ENCODE data around the gene RNU6-9. TPM values are rescaled to one million over a fixed set of nuclear protein-coding genes. Genes with fewer than 3 reads are reported as not detected.

The RNU6-9 gene
- total RNA-seq, result not detected

DNA sequence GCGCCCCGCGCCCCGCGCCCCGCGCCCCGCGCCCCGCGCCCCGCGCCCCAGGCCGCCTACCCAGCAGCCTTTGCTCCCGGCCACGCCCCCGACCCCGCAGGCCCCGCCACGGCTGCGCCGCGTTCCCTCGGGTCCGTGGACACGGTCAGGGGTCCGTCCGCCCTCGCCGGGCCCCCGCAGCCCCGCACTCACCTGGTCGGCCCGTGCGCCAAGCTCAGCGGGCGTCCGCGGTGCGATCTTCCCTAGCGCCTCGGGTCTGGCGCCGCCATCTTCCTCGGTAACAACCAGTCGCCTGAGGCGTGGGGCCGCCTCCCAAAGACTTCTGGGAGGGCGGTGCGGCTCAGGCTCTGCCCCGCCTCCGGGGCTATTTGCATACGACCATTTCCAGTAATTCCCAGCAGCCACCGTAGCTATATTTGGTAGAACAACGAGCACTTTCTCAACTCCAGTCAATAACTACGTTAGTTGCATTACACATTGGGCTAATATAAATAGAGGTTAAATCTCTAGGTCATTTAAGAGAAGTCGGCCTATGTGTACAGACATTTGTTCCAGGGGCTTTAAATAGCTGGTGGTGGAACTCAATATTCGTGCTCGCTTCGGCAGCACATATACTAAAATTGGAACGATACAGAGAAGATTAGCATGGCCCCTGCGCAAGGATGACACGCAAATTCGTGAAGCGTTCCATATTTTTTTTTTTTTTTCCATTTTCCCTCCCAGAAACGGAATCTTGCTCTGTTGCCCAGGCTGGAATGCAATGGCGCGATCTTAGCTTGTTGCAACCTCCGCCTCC, at the start of gene RNU6-9, which contains the start of gene MED16:
TSS of gene RNU6-9 (plus strand) at position 591 of the 796 bp plus-strand sequence.
TSS of gene MED16 (minus strand) at position 294 of the 796 bp plus-strand sequence. CDS start 2,056 bp downstream, outside the sequence.

DNA sequence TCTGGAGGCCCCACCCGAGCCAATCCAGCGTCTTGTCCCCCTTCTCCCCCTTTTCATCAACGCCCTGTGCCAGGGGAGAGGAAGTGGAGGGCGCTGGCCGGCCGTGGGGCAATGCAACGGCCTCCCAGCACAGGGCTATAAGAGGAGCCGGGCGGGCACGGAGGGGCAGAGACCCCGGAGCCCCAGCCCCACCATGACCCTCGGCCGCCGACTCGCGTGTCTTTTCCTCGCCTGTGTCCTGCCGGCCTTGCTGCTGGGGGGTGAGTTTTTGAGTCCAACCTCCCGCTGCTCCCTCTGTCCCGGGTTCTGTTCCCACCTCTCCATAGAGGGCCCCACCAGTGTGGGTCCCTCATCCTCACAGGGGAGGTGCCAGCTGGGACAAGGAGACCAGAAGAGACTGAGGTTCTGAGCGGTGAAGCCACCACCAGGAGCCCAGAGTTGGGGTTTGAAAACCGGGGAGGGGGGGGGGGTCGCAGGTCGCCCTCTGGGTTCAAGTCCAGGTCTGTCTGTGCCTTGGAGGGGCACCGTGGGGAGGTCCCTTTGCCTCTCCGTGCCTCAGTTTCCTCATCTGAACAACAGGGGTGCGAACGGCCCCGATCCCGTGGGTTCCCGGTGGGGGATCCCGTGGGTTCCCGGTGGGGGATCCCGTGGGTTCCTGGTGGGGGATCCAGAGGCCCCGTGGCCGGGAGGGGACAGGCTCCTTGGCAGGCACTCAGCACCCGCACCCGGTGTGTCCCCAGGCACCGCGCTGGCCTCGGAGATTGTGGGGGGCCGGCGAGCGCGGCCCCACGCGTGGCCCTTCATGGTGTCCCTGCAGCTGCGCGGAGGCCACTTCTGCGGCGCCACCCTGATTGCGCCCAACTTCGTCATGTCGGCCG, 40.9 kb upstream of the RNU6-9 start, which contains the start of gene ELANE:
TSS of gene ELANE (plus strand) at position 168 of the 878 bp plus-strand sequence. CDS start at position 194, 26 bp downstream.

DNA sequence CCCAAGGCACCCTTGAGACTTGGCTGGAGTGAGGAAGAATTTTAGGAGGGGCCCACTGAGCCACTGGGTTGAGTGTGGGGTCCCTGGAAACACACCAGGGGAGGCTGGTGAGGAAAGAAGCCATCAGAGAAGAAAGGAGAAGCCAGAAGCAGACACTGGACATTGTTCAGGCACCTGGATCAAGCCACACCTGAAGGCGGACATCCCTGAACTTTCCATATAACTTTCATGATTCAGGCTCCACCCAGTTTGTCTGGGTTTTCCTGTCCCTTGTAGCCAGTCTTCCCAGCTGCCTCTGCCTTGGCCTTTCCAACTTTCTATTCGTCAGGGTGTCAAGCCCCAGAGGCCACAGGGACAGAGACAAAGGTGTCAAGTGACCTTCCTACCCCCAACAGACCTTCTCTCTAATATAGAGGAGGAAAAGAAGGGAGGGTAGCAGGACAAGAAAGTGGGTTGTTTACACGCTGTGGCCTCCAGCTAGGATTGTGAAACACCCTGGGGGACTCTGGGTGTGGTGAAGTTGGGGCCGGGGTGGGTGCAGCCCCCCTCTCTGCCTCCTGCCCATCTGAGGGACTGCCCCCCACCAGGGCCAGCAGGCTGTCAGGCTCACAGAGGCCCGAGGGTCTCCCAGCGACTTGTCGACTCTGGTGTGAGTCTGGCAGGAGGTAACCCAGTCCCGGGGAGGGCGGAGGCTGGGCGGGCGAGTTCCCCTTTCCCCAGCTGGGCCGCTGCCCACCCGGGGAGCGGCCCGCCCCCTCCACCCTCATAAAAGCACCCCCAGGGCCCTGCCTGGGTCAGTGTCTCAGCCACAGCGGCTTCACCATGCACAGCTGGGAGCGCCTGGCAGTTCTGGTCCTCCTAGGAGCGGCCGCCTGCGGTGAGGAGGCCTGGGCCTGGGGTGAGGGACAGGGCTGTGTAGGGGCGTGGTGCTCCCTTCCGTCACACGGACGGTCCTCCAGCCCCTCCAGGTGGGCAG, 34.1 kb upstream of the RNU6-9 start, which contains the start of gene CFD:
TSS of gene CFD (plus strand) at position 797 of the 976 bp plus-strand sequence. CDS start at position 823, 26 bp downstream.

DNA sequence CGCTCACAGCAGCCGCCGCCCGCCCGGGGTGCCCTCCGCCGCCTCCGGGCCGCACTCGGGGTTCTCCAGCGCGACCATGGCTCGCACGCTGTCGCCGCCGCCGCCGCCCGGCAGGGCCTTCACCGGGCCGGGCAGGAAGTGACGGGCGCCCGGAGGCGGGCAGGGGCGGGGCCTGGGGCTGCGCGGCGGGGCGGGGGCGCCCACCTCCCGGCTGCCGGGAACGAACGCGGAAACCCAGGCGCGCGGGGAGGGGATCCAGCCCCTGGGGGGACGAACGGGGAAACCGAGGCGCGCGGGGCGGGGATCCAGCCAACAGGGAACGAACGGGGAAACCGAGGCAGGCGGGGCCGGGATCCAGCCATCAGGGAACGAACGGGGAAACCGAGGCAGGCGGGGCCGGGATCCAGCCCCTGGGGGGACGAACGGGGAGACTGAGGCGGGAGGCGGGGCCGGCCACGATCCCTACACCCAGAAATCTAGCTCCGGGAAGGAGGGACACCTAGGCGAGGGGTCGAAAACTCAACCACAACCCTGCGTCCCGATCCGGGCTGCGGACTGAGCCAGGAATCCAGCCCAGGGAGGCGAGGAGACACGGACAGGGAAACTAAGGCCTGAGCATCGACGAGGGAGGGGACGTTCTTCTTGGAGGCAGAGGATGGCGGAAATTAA, 19.9 kb downstream of the RNU6-9 start, which contains the start of gene R3HDM4:
TSS of gene R3HDM4 (minus strand) at position 140 of the 669 bp plus-strand sequence. CDS start at position 78, 62 bp downstream.

DNA sequence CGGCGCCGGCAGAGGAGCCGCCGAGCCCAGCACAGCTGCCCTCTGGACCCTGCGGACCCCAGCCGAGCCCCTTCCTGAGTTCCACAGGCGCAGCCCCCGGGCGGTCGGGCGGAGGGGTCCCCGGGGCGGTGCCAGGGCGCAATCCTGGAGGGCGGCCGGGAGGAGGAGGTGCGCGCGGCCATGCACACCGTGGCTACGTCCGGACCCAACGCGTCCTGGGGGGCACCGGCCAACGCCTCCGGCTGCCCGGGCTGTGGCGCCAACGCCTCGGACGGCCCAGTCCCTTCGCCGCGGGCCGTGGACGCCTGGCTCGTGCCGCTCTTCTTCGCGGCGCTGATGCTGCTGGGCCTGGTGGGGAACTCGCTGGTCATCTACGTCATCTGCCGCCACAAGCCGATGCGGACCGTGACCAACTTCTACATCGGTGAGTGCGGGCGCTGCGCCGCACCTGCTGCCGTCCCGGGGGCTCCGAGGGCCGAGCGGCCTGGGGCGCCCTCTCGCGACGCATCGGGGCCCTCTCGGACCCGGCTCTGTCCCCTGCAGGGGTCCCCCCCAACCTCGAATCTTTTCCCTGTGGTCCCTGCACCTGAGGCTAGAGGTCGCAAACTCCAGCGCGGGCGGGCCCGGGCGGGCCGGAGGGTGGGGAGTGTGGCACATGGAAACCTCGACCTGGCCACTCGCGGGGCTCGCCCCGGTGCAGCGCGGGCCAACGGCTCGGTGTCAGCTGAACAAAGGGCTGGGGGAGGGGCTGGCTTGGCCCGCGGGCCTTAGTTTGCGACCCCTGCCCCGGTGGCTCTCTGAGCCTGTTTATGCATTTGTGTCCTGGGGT, 24.3 kb downstream of the RNU6-9 start, which contains the start of gene KISS1R:
TSS of gene KISS1R (plus strand) at position 11 of the 829 bp plus-strand sequence. CDS start at position 181, 170 bp downstream.

DNA sequence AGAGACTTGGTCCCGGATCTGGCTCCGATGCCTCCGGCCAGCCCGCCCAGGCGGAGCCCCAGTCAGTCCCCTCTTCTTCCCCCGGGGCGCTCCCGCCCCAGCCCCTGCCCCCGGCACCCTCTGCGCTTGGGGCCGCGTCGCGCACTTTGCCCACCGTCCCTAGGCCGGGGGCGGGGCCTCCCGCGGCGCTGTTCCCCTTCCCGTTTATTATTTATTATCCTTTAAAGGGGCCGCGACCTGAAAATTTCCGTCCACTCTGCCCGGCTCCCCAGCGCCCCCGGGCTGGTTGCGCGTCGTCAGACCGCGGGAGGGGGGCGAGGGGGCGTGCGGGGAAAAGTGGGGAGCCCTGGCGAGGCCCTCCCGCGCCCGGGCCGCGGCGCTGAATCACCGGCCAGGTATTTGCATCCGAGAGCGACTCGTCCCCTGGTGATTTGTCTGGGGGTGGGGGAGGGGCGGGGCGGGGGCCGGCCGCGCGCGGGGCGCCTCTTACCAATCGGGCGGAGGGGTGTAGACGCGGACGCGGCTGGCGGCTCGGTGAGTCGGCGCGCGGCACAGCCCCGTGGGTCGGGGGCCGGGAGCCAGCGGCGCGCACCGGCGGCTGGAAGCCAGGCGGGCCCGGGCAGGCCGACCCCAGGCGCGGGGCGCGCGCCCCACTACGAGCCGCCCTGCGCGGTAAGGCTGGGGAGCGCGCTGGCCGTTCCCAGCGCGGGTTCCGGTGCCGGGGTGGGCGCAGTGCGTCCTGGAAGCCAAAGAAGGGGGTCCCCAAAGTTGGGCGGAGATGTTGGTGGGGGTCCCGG, 32.4 kb downstream of the RNU6-9 start, which contains the start of gene ARID3A:
TSS of gene ARID3A (plus strand) at position 510 of the 797 bp plus-strand sequence. CDS start 3,494 bp downstream, outside the sequence.

Small RNA genes lying within 50 kb of the gene (small RNA-seq; reads per million reads assigned to genes)
- 7.0 to 71.3 reads per million in 2 donors for gene RNU6-9

Other genes with a start within 250 kb of the RNU6-9 start
- 10 to 100 TPM; 53.3 to 78.6 TPM for gene RNF126, start 230.3 kb upstream of the RNU6-9 start, total RNA-seq
- gene FSTL3, start 217.1 kb upstream of the RNU6-9 start, total RNA-seq, result 10 to 100 TPM; 18.6 to 54.0 TPM
- gene PRSS57, start 198.0 kb upstream of the RNU6-9 start, total RNA-seq, result not detected
- gene PALM, start 184.5 kb upstream of the RNU6-9 start, total RNA-seq, result 10 to 100 TPM in 1 of 2 donors, 1 to 10 TPM in 1; 6.0 to 10.3 TPM
- not detected for gene MISP, start 142.4 kb upstream of the RNU6-9 start, total RNA-seq
- gene PTBP1, start 96.0 kb upstream of the RNU6-9 start, total RNA-seq, result 100 to 1,000 TPM; 124 to 198 TPM
- under 1 TPM in 1 of 2 donors, not detected in 1; 0.33 TPM for gene PLPPR3, start 71.5 kb upstream of the RNU6-9 start, total RNA-seq
- gene AZU1, start 65.6 kb upstream of the RNU6-9 start, total RNA-seq, result not detected
- not detected for gene PRTN3, start 52.5 kb upstream of the RNU6-9 start, total RNA-seq
- not detected for gene ELANE, start 41.2 kb upstream of the RNU6-9 start, total RNA-seq
- under 1 TPM in 1 of 2 donors, not detected in 1; 1.00 TPM for gene CFD, start 33.8 kb upstream of the RNU6-9 start, total RNA-seq
- 10 to 100 TPM; 22.4 to 23.0 TPM for gene MED16, start 297 bp upstream of the RNU6-9 start, total RNA-seq
- 10 to 100 TPM; 20.6 to 23.3 TPM for gene R3HDM4, start 19.7 kb downstream of the RNU6-9 start, total RNA-seq
- gene KISS1R, start 23.8 kb downstream of the RNU6-9 start, total RNA-seq, result not detected
- 10 to 100 TPM; 11.0 to 12.0 TPM for gene ARID3A, start 32.6 kb downstream of the RNU6-9 start, total RNA-seq
- gene WDR18, start 90.9 kb downstream of the RNU6-9 start, total RNA-seq, result 10 to 100 TPM; 60.6 to 65.3 TPM
- gene GRIN3B, start 106.9 kb downstream of the RNU6-9 start, total RNA-seq, result under 1 TPM in 1 of 2 donors, not detected in 1; under 0.01 TPM
- gene TMEM259, start 127.6 kb downstream of the RNU6-9 start, total RNA-seq, result 100 to 1,000 TPM; 109 to 124 TPM
- not detected for gene RNU6-2, start 128.0 kb downstream of the RNU6-9 start, total RNA-seq
- gene CNN2, start 133.1 kb downstream of the RNU6-9 start, total RNA-seq, result 10 to 100 TPM; 22.0 to 48.6 TPM
- gene ABCA7, start 146.6 kb downstream of the RNU6-9 start, total RNA-seq, result 10 to 100 TPM in 1 of 2 donors, 1 to 10 TPM in 1; 9.0 to 14.8 TPM
- gene ARHGAP45, start 173.7 kb downstream of the RNU6-9 start, total RNA-seq, result 1 to 10 TPM in 1 of 2 donors, under 1 TPM in 1; 0.69 to 4.0 TPM
- 100 to 1,000 TPM in 1 of 2 donors, 10 to 100 TPM in 1; 69.2 to 110 TPM for gene POLR2E, start 201.9 kb downstream of the RNU6-9 start, total RNA-seq
- gene GPX4, start 210.5 kb downstream of the RNU6-9 start, total RNA-seq, result 100 to 1,000 TPM; 109 to 195 TPM

Measured in melanocyte of skin (primary cell).